ENCODE measurements around the gene AGTRAP.

AGTRAP gene

DNA sequence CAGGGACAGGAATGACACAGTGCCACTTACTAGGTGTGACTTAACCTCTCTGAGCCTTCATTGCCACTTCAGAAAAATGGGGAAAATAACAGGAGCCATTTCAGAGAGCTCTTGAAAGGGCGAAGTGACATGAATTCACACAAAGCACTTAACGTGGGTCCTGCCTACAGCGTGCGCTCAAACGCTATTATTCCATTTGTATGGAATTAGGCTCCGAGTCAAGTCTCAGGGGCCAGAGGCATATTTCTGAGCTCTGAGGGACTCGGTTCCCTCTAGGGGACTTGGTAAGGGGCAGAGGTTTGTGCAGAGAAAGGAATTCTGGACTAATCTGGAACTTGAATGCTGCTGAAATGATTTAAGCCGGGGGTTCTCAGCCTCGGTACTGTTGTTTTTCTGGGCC is 30.3 kb upstream of the AGTRAP start:
- DNase-seq (ENCODE audit: low read depth in 2 of 3, low spot score in 1 of 3), result no peak

DNA sequence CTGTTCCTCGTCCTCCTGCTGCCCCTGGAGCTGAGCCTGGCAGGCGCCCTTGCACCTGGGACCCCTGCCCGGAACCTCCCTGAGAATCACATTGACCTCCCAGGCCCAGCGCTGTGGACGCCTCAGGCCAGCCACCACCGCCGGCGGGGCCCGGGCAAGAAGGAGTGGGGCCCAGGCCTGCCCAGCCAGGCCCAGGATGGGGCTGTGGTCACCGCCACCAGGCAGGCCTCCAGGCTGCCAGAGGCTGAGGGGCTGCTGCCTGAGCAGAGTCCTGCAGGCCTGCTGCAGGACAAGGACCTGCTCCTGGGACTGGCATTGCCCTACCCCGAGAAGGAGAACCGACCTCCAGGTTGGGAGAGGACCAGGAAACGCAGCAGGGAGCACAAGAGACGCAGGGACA is 29.6 kb upstream of the AGTRAP start:
- no peak for DNase-seq (ENCODE audit: low read depth in 2 of 3, low spot score in 1 of 3)

DNA sequence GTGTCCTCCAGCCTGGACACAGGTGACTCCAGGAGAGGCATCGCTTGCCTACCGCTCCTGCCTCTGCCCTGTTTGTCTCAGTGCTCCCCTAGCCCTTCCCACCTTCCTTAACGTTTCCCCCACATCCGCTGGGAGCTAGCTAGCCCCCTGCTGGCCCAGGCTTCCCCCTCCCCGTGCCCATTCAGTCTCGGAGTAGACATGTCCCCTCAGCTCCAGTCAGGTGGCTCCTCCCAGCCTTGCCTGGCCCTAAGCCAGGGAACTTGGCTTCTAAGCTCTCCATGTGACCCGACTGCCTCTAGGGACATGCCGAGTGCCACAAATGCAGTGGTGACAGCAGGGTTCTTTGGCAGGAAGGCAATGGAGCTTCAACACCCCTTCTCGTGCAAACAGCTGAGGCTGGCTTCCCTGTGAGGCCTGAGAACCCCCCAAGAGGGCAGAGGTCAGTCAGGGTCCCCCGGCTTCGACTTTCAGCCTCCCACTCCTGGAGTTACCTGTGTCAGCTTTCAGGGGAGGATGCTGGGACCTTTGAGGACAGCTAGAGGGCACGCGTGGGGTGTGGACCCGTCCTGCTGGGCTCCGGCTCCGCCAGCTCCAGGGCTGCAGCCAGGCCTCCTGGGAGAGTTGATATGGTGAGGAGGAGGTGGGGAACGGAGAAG is 28.2 kb upstream of the AGTRAP start:
- DNase-seq (ENCODE audit: low read depth in 2 of 3, low spot score in 1 of 3), result no peak

DNA sequence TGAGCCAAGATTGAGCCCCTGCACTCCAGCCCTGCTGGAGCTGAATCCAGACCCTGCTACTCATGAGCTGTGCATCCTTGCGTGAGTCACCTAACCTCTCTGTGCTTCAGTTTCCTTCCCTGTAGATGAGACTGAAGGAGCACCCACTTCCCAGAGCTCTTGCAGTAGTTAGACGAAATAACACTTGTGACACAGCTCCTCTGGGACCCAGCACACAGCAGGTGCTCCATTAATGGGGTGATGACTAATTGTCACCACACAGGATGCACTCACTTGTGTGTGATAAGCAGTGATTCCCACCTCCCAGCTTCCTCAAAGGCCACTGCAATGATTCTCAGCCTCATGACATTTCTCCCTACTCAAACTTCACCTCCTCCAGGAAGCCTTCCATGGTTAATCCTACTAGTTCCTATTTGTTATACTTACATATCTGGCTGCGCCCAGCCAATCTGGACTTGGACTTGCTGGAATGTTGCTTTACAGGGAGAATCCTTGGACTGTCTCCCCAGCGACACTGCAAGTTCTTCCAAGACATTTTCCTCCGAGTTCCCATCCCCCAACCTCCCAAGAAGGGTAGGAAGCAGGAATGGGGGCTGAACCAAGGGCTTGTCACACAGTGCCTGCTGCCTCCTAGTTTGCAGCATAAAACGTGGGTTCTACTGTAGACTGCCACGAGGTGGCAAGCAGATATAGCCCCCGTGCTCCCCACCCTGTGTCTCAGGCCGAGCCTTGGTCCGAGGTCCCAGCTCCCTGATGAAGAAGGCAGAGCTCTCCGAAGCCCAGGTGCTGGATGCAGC is 27.2 kb upstream of the AGTRAP start:
- DNase-seq (ENCODE audit: low read depth in 2 of 3, low spot score in 1 of 3), result no peak

DNA sequence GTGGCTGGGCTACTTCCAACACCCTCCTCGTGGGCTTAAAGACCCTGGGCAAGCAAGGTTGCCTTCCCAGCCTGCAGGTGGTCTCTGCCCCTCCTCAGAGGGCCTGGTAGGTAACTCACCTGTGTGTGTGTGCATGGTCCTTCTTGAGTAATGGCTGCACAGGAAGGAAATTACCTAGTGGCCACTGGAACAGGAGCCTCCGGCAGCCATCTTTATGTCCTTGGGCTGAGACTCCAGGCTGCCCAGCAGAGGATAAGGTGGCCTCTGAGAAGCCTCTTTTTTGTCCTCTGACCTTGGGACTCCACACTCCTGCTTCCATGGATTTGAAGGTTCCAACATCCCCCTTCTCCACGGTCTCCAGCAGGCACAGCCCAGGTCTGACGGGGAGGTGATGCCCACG is 24.4 kb upstream of the AGTRAP start:
- no peak for DNase-seq (ENCODE audit: low read depth in 2 of 3, low spot score in 1 of 3)

DNA sequence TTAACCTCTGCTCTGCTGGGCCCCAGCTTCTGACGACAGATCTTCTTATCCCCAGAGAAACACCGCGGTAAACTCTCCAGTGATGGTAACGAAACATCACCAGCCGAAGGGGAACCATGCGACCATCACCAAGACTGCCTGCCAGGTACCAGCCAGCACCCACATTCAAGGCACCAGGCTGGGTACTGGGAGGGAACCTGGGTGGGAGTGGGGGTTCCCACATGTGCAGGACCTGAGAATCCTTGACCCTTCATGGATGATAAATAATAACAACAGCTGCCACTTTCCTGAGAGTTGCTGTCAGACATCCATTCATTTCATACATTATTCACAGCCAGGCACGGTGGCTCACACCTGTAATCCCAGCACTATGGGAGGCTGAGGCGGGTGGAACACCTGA is 23.7 kb upstream of the AGTRAP start:
- no peak for DNase-seq (ENCODE audit: low read depth in 2 of 3, low spot score in 1 of 3)

DNA sequence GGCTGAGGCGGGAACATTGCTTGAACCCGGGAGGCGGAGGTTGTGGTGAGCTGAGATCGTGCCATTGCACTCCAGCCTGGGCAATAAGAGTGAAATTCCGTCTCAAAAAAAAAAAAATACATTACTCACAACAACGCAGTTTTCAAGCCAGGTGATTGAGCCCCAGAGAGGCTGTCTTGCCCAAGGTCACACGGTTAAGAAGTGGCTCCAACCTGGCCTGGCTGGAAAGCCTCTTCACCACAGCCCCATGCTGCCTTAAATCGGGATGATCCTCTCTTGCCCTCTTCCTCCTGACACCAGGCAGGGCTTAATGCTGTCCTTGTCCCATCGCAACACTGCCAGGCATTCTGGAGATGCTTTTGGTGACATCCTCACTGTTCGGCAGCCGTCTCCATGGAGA is 22.8 kb upstream of the AGTRAP start:
- DNase-seq (ENCODE audit: low read depth in 2 of 3, low spot score in 1 of 3), result no peak

DNA sequence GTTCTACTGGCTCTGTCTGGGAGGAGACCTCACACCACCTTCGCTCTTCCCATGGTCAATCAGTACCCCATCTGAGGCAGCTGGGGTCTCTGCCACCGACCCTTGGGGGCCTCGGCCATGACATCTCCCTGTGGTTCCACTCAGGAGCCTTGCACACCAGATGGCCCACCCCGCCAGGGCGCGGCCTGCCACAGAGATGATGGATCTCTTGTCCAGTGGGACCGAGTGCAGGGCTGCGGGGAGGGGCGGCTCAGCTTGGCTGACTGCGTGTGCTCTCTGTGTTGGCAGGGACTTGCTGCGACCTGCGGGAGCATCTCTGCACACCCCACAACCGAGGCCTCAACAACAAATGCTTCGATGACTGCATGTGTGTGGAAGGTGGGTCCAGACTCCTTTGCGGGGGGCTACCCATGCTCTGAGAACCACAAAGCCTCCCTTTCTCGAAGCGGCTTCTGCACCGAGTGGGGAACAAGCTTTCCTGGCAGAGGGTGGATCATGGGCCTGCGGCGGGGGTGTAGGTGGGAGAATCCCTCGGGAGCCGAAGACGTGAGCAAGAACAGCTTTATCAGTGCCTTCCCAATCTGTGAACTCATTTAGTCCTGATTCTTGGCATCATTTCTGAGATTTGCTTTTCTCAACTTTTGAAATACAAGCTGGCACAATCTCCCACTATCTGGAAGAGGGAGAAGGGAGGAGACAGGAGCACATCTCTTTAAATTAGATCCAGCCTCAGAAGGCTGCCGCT is 20.9 kb upstream of the AGTRAP start:
- no peak for DNase-seq (ENCODE audit: low read depth in 2 of 3, low spot score in 1 of 3)

DNA sequence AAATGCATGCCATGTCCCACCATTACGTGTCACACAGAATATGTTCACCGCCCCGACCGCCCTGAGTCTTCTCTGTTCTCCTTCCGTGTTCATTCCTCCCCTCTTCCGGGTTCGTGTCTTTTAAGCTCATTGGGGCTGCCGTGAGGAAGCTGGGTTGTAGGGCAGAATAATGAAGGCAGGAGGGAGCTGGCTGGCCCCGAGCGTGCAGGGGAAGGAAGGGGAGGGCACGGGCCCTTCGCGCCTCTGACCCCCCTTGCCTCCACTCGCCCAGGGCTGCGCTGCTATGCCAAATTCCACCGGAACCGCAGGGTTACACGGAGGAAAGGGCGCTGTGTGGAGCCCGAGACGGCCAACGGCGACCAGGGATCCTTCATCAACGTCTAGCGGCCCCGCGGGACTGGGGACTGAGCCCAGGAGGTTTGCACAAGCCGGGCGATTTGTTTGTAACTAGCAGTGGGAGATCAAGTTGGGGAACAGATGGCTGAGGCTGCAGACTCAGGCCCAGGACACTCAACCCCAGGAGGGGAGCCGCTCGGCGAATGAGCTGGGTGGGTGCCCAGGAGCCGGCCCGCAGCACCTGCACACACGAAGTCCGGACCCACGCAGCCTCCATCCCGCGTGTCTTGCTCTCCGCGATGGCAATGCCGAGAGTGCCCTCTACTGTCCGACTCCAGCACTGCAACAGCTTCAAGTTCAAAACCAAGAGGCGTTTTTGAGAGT is 16.5 kb upstream of the AGTRAP start:
- peak; percentile 63 to 88 (median 73) for DNase-seq (ENCODE audit: low read depth in 2 of 3, low spot score in 1 of 3)

DNA sequence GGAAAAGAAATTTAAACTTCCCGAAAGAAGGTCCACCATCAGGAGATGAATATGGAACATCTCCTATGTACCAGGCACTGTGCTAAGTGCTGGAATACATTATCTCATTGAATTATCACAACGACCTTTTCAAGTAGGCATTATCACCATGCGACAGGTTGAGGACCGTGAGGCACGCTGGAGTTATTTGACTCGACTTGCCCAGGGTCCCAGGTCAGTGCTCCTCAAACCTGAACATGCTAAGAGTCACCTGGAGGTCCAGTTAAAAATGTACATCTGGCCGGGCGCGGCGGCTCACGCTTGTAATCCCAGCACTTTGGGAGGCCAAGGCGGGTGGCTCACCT is 15.9 kb upstream of the AGTRAP start:
- DNase-seq (ENCODE audit: low read depth in 2 of 3, low spot score in 1 of 3), result no peak

DNA sequence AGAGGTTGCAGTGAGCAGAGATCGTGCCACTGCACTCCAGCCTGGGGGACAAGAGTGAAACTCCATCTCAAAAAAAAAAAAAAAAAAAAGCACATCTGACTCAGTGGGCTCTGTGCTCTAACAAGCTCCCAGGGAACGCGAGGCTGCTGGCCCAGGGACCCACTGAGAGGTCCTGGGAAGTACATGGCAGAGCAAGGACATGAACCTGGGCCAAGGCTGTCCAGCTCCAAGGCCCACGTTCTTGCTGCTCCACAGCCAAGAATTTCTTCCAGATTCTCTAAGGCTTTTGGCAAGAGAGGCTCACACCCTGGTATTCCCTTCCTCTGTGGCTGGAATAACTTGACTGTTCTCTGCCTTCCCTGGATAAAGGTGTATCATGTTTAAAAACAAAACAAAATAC is 15.4 kb upstream of the AGTRAP start:
- DNase-seq (ENCODE audit: low read depth in 2 of 3, low spot score in 1 of 3), result no peak

DNA sequence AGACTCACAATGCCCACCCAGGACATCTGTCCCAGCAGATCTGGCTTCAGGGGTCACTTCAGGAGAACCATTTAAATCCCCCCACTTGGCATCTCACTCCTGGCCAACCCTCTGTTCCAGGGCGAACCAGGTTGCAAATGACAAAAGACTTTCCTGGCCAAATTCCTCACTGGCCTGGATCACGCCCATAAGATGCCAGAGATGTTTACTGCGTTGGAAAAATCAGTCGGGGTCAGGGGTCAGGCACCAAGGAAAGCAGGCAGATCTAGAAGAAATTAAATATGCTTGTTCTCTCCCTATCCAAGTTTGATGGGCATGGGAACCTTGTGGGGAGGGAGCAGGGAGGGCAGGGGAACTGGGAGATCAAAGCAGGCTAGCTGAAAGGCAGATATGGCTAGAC is 14.6 kb upstream of the AGTRAP start:
- DNase-seq (ENCODE audit: low read depth in 2 of 3, low spot score in 1 of 3), result no peak

DNA sequence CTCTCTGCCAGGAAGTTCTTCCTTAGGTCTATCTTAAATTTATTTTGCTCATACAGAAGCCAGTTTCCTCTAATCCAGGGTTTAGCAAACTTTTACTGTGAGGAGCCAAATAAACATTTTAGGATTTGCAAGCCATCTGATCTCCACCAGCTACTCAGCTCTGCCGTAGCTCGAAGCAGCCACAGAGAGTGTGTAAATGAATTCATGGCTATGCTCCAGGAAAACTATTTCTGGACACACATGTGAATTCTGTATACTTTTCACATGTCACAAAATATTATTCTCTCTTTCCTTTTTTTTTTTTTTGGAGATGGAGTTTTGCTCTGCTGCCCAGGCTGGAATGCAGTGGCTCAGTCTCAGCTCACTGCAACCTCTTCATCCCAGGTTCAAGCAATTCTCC is 13.4 kb upstream of the AGTRAP start:
- no peak for DNase-seq (ENCODE audit: low read depth in 2 of 3, low spot score in 1 of 3)

DNA sequence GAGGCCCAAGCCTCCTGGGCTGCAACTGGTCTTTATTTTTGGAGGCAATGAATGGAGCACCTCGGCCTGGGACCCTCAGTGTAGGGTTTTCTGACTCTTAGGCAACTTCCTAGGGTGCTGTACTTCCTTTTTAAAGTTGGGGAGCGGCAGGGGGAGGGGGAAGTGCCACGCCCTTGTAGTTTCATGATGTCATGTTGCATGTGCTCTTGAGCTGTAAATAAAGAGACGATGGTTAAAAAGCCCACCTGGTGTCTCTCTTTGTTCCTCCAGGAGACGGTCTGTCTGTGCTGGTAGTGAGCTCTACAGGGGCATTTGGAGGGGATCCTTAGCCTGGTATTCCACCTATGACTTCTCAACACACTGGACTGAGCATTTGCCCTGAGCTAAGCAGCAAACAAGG is 10.3 kb upstream of the AGTRAP start:
- no peak for DNase-seq (ENCODE audit: low read depth in 2 of 3, low spot score in 1 of 3)

DNA sequence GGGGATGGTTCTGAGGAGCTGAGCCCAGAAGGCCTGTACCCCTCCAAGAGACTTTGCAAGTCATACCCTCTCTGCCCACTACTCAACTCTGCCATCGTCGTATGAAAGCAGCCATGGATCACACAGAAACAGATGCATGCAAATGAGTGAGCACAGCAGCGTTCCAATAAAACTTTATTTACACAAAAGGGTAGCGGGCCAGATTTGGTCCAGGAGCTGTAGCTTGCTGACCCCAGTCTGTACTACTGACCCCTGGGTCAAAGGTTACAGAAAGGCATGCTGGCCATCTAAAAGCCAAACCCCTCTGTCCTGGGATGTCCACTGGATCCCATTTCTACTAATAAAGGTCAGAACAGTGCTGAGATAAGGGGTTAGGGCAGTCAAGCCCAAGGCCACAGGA is 8.8 kb upstream of the AGTRAP start:
- DNase-seq (ENCODE audit: low read depth in 2 of 3, low spot score in 1 of 3), result no peak

DNA sequence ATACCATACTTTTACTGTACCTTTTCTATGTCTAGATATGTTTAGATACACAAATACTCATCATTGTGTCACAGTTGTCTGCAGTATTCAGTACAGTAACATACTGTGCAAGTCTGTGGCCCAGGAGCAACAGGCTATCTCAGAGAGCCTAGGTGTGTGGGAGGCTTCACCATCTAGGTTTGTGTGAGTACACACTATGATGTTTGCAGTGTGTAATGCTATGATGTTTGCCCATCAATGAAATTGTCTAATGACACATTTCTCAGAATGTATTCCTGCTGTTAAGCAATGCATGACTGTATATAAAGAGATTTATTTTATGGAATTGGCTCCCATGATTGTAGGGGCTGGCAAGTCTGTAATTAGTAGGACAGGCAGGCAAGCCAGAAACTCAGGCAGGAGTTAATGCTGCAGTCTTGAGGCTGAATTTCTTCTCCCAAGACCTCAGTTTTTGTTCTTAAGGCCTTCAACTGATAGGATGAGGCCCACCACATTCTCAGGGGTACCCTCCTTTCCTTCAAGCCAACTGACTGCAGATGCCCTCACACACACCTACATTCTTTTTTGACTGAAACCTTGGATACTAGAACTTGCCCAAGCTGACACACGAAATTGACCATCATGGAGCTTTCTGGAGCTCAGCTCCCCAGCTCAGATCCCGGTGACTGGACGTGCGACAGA is 7.7 kb upstream of the AGTRAP start:
- no peak for DNase-seq (ENCODE audit: low read depth in 2 of 3, low spot score in 1 of 3)

DNA sequence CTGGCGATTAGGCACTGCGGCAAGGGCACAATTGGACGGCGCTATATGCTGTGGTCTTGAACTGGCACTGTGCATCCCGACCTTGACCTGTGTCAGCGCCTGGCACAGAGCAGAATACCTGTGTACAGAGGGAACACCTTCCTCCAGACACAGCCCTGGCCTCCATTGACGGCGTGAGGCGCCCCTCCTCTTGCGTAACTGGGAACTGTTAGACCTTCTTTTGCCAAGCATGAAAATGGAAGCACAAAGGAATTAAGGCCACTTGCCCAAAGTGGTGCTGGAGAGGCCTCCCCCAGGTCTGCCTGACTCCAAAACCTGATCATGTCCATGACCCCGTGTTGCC is 6.8 kb upstream of the AGTRAP start:
- DNase-seq (ENCODE audit: low read depth in 2 of 3, low spot score in 1 of 3), result no peak

DNA sequence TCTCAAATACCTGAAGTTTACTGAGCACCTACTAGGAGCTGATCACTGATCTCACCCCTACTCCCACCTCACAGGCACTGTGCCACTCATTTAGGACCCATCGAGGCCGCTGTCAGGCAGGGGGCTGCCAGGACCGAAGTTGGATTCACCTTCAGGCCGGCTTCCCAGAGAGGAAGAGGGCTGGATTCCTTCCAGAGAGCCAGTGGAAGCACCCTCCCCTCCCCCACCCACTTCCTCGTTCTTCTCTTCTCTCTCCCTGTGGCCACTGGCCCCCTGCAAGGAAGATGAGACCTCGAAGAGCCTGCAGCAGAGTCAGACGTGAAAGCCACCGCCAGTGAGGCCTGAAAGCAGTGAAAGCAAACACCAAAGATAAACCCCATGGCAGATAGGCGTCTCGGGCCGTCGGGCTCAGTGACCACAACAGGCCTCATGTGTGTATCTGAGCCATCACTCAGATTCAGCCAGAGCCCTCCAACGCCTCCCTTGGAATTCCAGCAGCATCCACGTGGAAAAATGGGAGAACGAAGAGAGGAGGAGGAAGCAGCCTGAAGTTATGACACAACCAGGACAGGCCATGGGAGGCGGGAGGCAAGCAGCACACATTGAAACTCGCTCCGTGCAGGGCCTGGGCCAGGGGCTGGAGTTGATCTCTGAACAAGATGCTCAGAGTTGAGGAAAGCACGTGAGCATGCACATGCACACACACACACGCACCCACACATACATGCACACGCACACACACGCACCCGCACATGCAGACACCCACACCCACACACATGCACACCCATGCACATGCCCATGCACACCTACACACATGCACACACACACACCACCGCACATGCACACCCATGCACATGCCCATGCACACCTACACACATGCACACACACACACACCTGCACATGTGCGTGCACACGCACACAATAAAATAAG is 6.2 kb upstream of the AGTRAP start:
- no peak for DNase-seq (ENCODE audit: low read depth in 2 of 3, low spot score in 1 of 3)

DNA sequence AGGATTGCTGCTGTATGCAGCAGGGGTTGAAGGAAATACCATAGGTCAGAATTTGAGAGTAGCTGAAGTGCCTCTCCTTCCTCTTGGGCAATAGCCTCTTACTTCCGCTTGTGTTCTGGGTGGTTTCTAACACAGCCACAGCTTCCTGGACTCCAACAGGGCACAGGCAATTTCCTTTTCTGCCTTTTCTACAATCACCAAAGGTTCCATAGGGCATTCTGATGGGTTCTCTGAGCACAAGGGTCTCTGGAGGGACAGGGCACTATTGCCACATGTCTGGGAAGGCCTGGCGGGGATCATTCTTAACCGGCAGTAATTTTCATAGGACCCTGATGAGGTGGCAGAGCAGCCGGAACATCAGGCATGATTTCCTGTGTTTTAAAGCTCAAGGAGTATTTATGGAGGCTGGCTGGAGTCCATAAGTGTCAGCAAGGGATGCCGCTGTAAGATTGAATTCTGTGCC is 5.5 kb upstream of the AGTRAP start:
- no peak for DNase-seq (ENCODE audit: low read depth in 2 of 3, low spot score in 1 of 3)

DNA sequence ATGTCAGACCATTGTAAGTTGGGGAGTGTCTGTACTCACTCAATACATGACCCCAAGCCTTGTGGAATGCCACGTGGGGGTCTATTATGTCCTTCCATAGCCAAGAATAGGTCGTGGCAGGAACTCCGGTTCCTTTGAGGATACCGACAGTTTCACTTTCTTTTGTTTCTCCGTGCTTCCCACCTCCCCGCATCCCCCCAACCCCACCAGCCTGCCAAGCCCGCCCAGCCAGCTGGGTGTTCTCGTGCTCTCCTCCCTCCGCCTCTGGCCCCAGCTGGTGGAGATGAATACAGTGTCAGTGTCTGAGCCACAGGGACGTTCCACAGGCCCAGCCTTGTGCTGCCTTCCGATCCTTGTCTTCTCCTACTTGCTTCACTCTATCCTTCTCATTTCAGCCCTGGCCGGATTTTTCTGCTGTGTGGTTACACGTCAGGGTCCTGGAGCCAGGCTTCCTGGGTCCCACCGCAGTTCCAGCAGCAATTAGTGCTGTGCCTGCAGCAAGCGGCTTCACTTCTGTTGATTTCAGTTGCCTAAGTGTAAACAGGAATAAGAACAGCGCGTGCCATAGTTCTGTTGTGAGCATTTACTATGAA is 4.1 kb upstream of the AGTRAP start:
- DNase-seq (ENCODE audit: low read depth in 2 of 3, low spot score in 1 of 3), result no peak

Data from stimulated activated CD4-positive, alpha-beta T cell treated with anti-CD3 and anti-CD28 coated beads, Interleukin-12 subunit alpha, Interleukin-12 subunit beta, amount 100 ng/mL, for 48 hours (primary cell).